ENCODE measurements around the gene UGT1A5.

Gene UGT1A5

GRCh38 chr2:233712611-233713261, at the start of gene UGT1A5:
Gene UGT1A5, plus strand, starts transcription at chr2:233712907. Its CDS starts 85 bp downstream, at chr2:233712992.
- Histone ChIP-seq H3K27me3 (ENCODE audit: insufficient read depth, low read depth, severe bottlenecking) (no peaks in the 10 kb centered on the region), H3K36me3 (no peaks in the 10 kb centered on the region), H3K4me3 (ENCODE audit: low read depth, low read length) (no peak within 1 kb of the TSS), H3K9me3 (ENCODE audit: severe bottlenecking) (no peaks in the 10 kb centered on the region), H3K27ac (no peak within 1 kb of the TSS)
- TF ChIP-seq CTCF (IDR thresholded peaks at IDR 0.05; ENCODE audit: low read depth, low read length), result no peak
- DNase-seq, result no peak

DNA sequence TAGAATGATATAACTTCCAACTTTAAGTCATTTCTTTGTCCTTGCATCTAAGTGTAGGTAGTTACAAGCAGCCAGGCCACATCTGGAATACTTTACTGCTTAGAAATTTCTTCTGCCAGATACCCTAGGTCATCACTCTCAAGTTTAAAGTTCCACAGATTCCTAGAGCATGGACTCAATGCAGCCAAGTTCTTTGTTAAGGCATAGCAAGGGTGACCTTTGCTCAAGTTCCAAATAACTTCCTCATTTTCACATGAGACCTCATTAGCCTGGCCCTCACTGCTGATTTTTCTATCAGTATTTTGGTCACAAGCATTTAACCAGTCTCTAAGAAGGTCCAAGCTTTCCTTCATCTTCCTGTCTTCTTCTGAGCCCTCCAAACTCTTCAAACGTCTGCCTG, 48.8 kb upstream of the UGT1A5 start:
- no peak for TF ChIP-seq CTCF (IDR thresholded peaks at IDR 0.05; ENCODE audit: low read depth, low read length)
- no peak for DNase-seq
- Histone ChIP-seq H3K36me3 (no peaks in the 10 kb centered on the region), H3K27ac (no peak overlapping the region), H3K27me3 (ENCODE audit: insufficient read depth, low read depth, severe bottlenecking) (no peaks in the 10 kb centered on the region), H3K9me3 (ENCODE audit: severe bottlenecking) (peaks cover 2% of the 10 kb centered on the region), H3K4me3 (ENCODE audit: low read depth, low read length) (no peak overlapping the region)

DNA sequence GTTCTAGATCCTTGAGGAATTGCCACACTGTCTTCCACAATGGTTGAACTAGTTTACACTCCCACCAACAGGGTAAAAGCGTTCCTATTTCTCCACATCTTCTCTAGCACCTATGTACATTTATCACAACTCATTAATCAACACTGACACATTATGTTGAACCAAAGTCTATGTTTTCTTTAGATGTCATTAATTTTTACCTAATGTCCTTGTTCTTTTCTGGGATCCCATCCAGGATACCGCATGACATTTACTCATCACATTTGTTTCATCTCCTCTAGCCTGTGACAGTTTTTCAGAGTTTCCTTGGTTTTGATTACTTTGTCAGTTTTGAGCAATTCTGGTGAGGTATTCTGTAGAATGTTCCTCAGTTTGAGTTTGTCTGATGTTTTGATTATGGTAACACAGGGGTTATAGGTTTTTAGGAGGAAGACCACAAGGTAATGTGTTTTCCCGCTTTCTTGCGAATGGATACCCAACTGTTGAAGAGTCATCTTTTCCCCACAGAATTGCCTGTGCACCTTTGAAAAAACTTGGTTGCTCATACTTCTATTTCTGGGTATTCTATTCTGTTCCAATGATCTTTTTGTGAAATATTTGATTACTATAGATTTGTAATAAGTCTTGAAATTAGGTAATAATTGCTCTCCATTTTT, 44.0 kb upstream of the UGT1A5 start:
- TF ChIP-seq CTCF (IDR thresholded peaks at IDR 0.05; ENCODE audit: low read depth, low read length), result no peak
- Histone ChIP-seq H3K9me3 (ENCODE audit: severe bottlenecking) (peaks cover 2% of the 10 kb centered on the region), H3K27me3 (ENCODE audit: insufficient read depth, low read depth, severe bottlenecking) (no peaks in the 10 kb centered on the region), H3K27ac (no peak overlapping the region), H3K36me3 (no peaks in the 10 kb centered on the region), H3K4me3 (ENCODE audit: low read depth, low read length) (no peak overlapping the region)
- no peak for DNase-seq

DNA sequence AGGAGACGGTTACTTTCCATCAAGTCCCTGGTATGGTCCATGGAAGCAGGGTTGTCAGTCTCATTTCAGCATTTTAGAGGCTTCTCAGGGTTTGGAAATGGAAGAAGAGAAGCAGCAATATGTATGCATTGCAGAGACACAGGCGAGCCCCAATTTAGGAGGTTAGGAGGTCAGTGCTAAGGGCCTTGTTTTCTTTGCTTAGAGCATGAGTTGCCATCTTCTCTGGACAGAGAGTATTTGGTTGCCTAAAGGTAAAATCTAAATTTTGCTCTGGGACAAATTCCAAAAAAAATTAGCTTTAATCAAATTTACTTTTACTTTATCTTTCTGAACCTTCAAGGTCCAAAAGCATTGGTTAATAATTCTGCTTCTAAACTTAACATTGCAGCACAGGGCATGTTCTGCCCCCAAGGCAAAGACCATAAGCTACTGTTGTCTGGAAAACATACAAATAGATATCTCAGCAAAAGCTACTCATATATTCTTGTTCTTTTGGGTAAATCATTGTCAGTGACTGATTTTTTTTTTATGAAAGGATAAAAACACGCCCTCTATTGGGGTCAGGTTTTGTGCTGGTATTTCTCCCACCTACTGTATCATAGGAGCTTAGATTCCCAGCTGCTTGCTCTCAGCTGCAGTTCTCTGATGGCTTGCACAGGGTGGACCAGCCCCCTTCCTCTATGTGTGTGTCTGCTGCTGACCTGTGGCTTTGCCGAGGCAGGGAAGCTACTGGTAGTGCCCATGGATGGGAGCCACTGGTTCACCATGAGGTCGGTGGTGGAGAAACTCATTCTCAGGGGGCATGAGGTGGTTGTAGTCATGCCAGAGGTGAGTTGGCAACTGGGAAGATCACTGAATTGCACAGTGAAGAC, 41.2 kb upstream of the UGT1A5 start, which contains the start of gene UGT1A9:
TSS of gene UGT1A9 (plus strand) at position 609 of the 872 bp plus-strand sequence. CDS start at position 646, 37 bp downstream.
- H3K4me3 ChIP-seq (ENCODE audit: low read depth, low read length), result no peak within 1 kb of the TSS
- H3K36me3 ChIP-seq, result no peaks in the 10 kb centered on the region
- H3K9me3 ChIP-seq (ENCODE audit: severe bottlenecking), result peaks cover 4% of the 10 kb centered on the region
- H3K27ac ChIP-seq, result no peak within 1 kb of the TSS
- H3K27me3 ChIP-seq (ENCODE audit: insufficient read depth, low read depth, severe bottlenecking), result no peaks in the 10 kb centered on the region
- DNase-seq, result no peak
- no peak for TF ChIP-seq CTCF (IDR thresholded peaks at IDR 0.05; ENCODE audit: low read depth, low read length)

DNA sequence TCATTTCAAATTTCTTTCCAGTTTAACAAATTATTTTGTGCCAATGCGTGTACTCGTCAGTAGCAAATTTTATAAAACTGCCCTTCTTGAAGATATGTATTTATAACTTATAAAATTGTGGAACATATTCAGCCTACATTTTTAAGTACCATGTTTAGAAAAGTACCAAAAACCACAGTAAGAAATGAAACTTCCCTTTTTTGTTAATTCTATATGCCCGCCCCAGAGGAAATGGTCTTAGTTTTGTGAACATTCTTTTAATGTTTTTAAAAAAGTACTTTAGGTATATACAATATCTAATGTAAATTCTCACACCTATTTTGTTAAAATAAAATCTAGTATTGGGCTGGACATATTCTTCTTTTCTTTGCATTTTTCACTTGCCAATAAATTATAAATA, 39.8 kb upstream of the UGT1A5 start:
- TF ChIP-seq CTCF (IDR thresholded peaks at IDR 0.05; ENCODE audit: low read depth, low read length), result no peak
- Histone ChIP-seq H3K27me3 (ENCODE audit: insufficient read depth, low read depth, severe bottlenecking) (no peaks in the 10 kb centered on the region), H3K4me3 (ENCODE audit: low read depth, low read length) (no peak overlapping the region), H3K9me3 (ENCODE audit: severe bottlenecking) (peaks cover 4% of the 10 kb centered on the region), H3K27ac (no peak overlapping the region), H3K36me3 (no peaks in the 10 kb centered on the region)
- DNase-seq, result no peak

All from WERI-Rb-1 (cell line).